K562 (cell line): ENCODE measurements around the gene NEK3. TPM values are rescaled to one million over a fixed set of nuclear protein-coding genes. Genes with fewer than 3 reads are reported as not detected.
A peak's percentile ranks its signal among the peaks of the same experiment; 100 is the strongest.

Experiments
- AFF1 ChIP-seq, 2 experiments: fragments of 450-650 bp; IDR thresholded peaks; 2 replicates each; pipeline ENCODE4 v1.6.1; 2018; ENCODE audit warnings: mild to moderate bottlenecking in 2 of 2, low read depth in 1 of 2; ENCODE audit not compliant: partially characterized antibody in 2 of 2
- BDP1 ChIP-seq: IDR thresholded peaks from 3 replicates; pipeline ENCODE4 v1.6.1; 2011; ENCODE audit not compliant: insufficient read length, insufficient read depth
- BMI1 ChIP-seq: fragments of 150-350 bp; IDR thresholded peaks from 2 replicates; pipeline ENCODE4 v1.6.1; 2014; ENCODE audit warnings: low read length
- ELF2 ChIP-seq: fragments of 250-450 bp; sonication (Bioruptor Pico); IDR thresholded peaks from 2 replicates; pipeline ENCODE4 v1.5.0; 2021; ENCODE audit warnings: mild to moderate bottlenecking
- KAT2B ChIP-seq: IDR thresholded peaks from one replicate; pipeline ENCODE4 v1.6.1; 2012; ENCODE audit warnings: low read depth, mild to moderate bottlenecking, control low read depth, inconsistent platforms, low read length, moderate library complexity
- KLF16 ChIP-seq: IDR thresholded peaks from 2 replicates; pipeline ENCODE4 v1.6.1; 2016; ENCODE audit warnings: antibody characterized with exemption
- MEF2A ChIP-seq: IDR thresholded peaks from 2 replicates; pipeline ENCODE4 v1.6.1; 2011; ENCODE audit warnings: low read depth, mild to moderate bottlenecking, low read length, moderate library complexity; ENCODE audit not compliant: control insufficient read depth
- MEF2D ChIP-seq: conservative IDR thresholded peaks from 2 replicates; pipeline ENCODE4 v1.6.1; 2016; ENCODE audit warnings: low read depth, missing genetic modification characterization, missing compliant biosample characterization
- NR4A1 ChIP-seq, 2 experiments: fragments of 250-450 bp in 1 of 2; fragments of 450-650 bp in 1 of 2; sonication (Bioruptor Pico) in 1 of 2; IDR thresholded peaks; 2 replicates each; pipeline versions ENCODE4 v1.4.0 to v1.6.1; 2016 to 2020; ENCODE audit warnings: mild to moderate bottlenecking in 2 of 2, missing compliant biosample characterization in 1 of 2, missing genetic modification characterization in 1 of 2, moderate library complexity in 1 of 2
- POU5F1 ChIP-seq: fragments of 150-350 bp; IDR thresholded peaks from 2 replicates; pipeline ENCODE4 v1.6.1; 2014; ENCODE audit warnings: borderline replicate concordance, low read length, low read depth, mild to moderate bottlenecking; ENCODE audit not compliant: partially characterized antibody
- PTRF ChIP-seq: fragments of 450-650 bp; IDR thresholded peaks from 2 replicates; pipeline ENCODE4 v1.6.1; 2016; ENCODE audit warnings: mild to moderate bottlenecking, missing genetic modification characterization, missing compliant biosample characterization
- SAP30 ChIP-seq: fragments of 200-600 bp; sonication (generic); IDR thresholded peaks from 2 replicates; pipeline ENCODE4 v1.6.1; 2012; ENCODE audit warnings: borderline replicate concordance, low read depth, mild to moderate bottlenecking, moderate library complexity, low read length, control low read depth, inconsistent platforms; ENCODE audit not compliant: insufficient read depth, poor library complexity, severe bottlenecking
- SIN3A ChIP-seq, 2 experiments: fragments of 150-350 bp in 1 of 2; IDR thresholded peaks; 2 replicates each; pipeline ENCODE4 v1.6.1; 2011 to 2016; ENCODE audit warnings: borderline replicate concordance in 2 of 2, low read depth in 2 of 2, low read length in 2 of 2, mild to moderate bottlenecking in 2 of 2, moderate library complexity in 2 of 2; ENCODE audit not compliant: control insufficient read depth in 1 of 2
- SMAD4 ChIP-seq: fragments of 250-450 bp; sonication (Bioruptor Pico); conservative IDR thresholded peaks from 2 replicates; pipeline ENCODE4 v1.8.0; 2021; ENCODE audit warnings: inconsistent platforms, mild to moderate bottlenecking, moderate library complexity
- U2AF1 ChIP-seq: fragments of 200-400 bp; formaldehyde crosslinking; optimal IDR thresholded peaks from 2 replicates; pipeline ENCODE3; 2017; ENCODE audit warnings: mild to moderate bottlenecking, low read depth, low read length, moderate library complexity
- ZBTB9 ChIP-seq: fragments of 450-650 bp; formaldehyde crosslinking; IDR thresholded peaks from 2 replicates; pipeline ENCODE4 v1.4.0; 2020; ENCODE audit warnings: mild to moderate bottlenecking, moderate library complexity
- ZNF175 ChIP-seq: fragments of 200-800 bp; sonication (Bioruptor generic); IDR thresholded peaks from 2 replicates; pipeline ENCODE4 v1.6.1; 2016; ENCODE audit warnings: low read depth, mild to moderate bottlenecking, missing genetic modification characterization, missing compliant biosample characterization
- polyA plus RNA-seq, 8 experiments: library from polyadenylated mRNA; depleted of rRNA in 4 of 8; stranded (reverse) in 5 of 8; unstranded in 3 of 8; fragments of >200 nt; fragmentation: Nextera tagmentation in 2 of 8; fragmentation: Illumina TruSeq in 1 of 8; extraction: Ambion mirVana in 2 of 8; extraction: Trizol in 1 of 8; gene quantifications; 2 replicates each; pipeline versions ENCODE4 v1.2.1 to v1.2.3, GENCODE V29; 2011 to 2014; ENCODE audit warnings: inconsistent platforms in 1 of 8, missing spikeins in 1 of 8
- total RNA-seq, 7 experiments: library from RNA; depleted of rRNA in 6 of 7; stranded (reverse); fragments of >200 nt in 6 of 7; fragmentation: Illumina TruSeq in 2 of 7; extraction: Trizol in 2 of 7; gene quantifications; 2 replicates each; pipeline versions ENCODE4 v1.2.1 to v1.2.3, GENCODE V29; 2011 to 2021; ENCODE audit warnings: low replicate concordance in 1 of 7
- TF ChIP-seq, protein P1 (sequence below), 2 experiments: fragments of 200-800 bp in 1 of 2; sonication (Bioruptor generic) in 1 of 2; sonication (generic) in 1 of 2; formaldehyde crosslinking in 1 of 2; IDR thresholded peaks in 1 of 2; conservative IDR thresholded peaks in 1 of 2; 2 replicates each; pipeline versions ENCODE4 v1.5.0 to v1.6.1; 2016 to 2020; ENCODE audit warnings: missing compliant biosample characterization in 1 of 2, missing genetic modification characterization in 1 of 2, missing genetic modification reagents in 1 of 2

NEK3 gene
- total and polyA plus RNA-seq, 9 of the 15 experiments (the other 6 are each of a cell fraction or from before 2014, with no cell fraction given): 6.2 to 11.0 (median 9.3) TPM

GRCh38 chr13:52158629-52159158 is 703 bp downstream of the NEK3 start (continued):
- no peak for TF ChIP-seq SAP30
- TF ChIP-seq NR4A1 (CRISPR knock-in tag; IDR thresholded peaks at IDR 0.05): no peak
- no peak for TF ChIP-seq NR4A1 (tag; IDR thresholded peaks at IDR 0.05)
- TF ChIP-seq SIN3A (IDR thresholded peaks at IDR 0.05; ENCODE audit: borderline replicate concordance in 2 of 2, control insufficient read depth in 1 of 2, low read depth in 2 of 2, low read length in 2 of 2): no peak
- TF ChIP-seq KAT2B: no peak
- TF ChIP-seq ZBTB9: peak; percentile 74; the same call in 1 of the 2 replicates
- TF ChIP-seq PTRF (tag): peak; percentile 72; the same call in 1 of the 2 replicates
- TF ChIP-seq, protein P1, sequence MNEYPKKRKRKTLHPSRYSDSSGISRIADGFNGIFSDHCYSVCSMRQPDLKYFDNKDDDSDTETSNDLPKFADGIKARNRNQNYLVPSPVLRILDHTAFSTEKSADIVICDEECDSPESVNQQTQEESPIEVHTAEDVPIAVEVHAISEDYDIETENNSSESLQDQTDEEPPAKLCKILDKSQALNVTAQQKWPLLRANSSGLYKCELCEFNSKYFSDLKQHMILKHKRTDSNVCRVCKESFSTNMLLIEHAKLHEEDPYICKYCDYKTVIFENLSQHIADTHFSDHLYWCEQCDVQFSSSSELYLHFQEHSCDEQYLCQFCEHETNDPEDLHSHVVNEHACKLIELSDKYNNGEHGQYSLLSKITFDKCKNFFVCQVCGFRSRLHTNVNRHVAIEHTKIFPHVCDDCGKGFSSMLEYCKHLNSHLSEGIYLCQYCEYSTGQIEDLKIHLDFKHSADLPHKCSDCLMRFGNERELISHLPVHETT (CRISPR knock-in tag; conservative IDR thresholded peaks at IDR 0.05 in 1 of 2, IDR thresholded peaks at IDR 0.05 in 1 of 2): no peak
- no peak for TF ChIP-seq MEF2A
- TF ChIP-seq ELF2: no peak
- TF ChIP-seq BMI1: no peak
- no peak for TF ChIP-seq POU5F1
- peak; percentile 60 for TF ChIP-seq SMAD4 (CRISPR knock-in tag)
- TF ChIP-seq MEF2D: peak; percentile 56; the same call in 1 of the 2 replicates
- TF ChIP-seq ZNF175 (CRISPR knock-in tag): peak; percentile 69; the same call in 1 of the 2 replicates
- TF ChIP-seq U2AF1: no peak
- TF ChIP-seq BDP1: no peak
- no peak for TF ChIP-seq AFF1 (IDR thresholded peaks at IDR 0.05; ENCODE audit: low read depth in 1 of 2, partially characterized antibody in 2 of 2)
- no peak for TF ChIP-seq KLF16
